Right hindlimb (tissue), 1 donor: ENCODE data around the gene KDM5C.
"Not testable (repeated sequence)": the region's sequence is repeated elsewhere in the genome, so short reads cannot be mapped to it uniquely, and the experiment has no call there.

Experiments
- DNase-seq: peaks from one replicate; pipeline ENCODE4 v3.0.0-alpha.2; 2018

KDM5C gene

DNA sequence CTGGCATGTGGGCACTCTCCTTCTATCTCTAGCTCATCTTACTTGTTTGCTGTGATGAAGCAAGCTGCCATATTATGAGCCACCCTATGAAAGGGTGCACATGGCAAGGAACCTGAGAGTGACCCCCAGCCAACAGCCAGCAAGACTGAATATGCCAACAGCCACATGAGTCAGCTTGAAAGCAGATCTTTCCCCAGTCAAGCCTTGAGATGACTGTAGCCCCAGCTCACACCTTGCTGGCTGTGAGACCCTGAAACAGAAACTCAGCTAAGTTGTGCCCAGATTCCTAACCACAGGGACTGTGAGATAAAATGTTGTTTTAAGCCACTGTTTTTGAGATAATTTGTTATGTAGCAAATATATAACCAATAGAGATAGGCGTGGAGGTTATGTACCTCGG lies 36.2 kb downstream of the KDM5C start:
- no peak for DNase-seq

DNA sequence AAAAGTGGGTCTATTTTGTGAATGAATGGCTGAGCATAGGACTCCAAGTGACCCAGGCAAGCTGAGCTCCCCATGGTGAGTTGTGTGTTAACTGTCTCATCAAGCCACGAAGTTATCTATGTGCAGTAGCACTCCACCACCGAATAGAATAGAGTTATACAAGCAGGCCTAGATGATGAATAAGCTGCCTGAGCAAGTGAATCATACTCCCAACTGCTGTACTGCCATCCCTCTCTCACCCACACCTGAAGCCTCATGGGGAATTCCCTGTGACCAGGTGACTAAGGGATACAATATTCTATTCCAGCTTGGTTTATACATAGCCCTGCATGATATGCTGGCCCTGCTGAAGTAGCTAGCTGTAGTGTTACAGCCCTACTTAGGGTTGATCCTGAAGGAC lies 38.7 kb downstream of the KDM5C start:
- no peak for DNase-seq

DNA sequence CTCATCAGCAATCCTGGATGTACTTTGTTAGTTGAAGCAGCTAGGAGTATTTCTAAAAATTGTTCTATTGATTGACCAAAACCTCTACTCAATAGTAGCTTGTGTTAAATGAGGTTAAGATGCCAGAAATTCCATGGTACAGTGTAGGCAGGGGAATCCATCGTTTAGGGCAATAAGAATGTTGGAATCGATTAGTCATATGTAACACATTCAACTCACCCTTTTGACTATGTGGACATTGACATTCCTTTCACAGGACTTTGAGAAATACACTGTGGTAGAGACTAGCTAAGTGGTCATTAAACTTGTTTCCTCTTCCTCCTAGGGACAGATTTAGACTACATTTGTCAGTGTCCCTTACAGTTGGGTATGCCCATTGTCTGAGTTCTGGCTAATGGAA lies 40.2 kb downstream of the KDM5C start:
- DNase-seq = no peak

DNA sequence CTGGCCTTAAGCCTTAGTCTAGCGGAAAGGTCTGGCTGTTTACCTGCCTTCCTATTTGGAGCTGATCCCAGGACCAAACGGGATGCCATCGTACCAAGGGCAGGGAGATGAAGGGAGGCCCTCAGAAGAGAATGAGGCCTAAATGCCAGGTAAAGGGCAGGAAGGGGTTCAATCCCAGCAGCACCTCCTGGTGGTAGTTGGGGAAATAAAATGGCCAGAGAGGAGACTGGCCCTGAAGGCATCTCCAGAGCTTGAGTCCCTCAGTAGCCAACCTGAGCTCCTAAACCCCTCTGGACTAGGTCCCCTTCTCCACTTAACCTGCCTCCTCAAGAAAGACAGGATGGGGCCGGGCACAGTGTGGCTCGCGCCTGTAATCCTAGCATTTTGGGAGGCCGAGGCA lies 53.7 kb downstream of the KDM5C start:
- DNase-seq = no peak

DNA sequence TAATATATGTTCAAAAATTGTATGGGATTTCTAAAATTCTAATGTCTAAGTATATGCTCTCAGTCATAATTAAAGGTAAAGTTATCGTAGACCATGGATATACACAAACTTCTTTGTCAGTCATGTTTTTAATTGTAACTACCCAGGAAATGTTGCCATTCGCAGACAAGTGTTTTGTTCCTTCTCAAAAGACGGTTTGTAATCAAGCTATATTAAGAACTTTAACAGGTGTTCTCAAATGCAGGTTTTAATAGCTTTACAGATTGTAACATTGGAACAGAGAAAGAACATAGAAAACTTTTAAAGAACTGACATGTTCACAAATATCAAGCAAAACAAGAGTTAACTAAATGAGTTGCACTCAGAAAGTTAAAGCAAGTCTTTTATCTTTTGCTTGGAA lies 58.9 kb downstream of the KDM5C start:
- no peak for DNase-seq

DNA sequence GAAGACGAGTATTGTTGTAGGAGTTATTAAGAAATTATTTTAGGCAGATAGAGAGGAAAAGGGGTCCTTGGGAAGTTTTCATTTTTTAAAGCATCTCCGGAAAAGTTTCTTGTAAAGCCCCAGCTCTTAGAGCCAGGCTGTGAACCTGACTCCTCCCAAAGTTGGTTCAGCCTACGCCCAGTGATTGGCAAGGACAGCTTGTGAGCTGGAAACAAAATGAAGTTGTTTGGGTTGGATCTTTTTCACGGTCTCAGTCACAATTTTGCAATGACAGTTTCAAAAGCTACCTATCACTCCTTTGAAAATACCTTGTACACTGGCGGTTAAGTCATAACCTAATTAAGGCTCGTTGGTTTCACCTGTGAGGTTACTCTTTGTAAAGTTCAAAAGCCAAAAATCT lies 60.4 kb downstream of the KDM5C start:
- DNase-seq = not testable (repeated sequence)

DNA sequence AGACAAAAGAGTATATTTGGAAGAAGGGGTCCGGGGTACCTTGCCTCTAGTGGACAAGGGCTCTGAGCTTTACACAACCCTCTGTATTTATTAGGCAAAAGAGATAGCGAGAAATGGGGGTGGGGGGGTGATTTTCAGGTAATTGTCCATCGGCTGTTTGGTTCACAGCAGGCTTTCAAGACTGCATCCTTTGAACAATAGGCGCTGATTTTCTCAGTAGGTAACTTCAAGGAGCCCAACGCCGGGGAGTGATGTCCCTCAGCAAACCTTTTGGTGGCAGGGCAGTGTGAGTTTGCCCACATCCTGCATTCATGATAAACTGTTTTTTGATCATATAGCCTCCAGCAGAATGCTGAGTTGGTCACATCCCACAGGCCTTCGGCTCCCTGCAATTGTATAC lies 61.6 kb downstream of the KDM5C start:
- no peak for DNase-seq

DNA sequence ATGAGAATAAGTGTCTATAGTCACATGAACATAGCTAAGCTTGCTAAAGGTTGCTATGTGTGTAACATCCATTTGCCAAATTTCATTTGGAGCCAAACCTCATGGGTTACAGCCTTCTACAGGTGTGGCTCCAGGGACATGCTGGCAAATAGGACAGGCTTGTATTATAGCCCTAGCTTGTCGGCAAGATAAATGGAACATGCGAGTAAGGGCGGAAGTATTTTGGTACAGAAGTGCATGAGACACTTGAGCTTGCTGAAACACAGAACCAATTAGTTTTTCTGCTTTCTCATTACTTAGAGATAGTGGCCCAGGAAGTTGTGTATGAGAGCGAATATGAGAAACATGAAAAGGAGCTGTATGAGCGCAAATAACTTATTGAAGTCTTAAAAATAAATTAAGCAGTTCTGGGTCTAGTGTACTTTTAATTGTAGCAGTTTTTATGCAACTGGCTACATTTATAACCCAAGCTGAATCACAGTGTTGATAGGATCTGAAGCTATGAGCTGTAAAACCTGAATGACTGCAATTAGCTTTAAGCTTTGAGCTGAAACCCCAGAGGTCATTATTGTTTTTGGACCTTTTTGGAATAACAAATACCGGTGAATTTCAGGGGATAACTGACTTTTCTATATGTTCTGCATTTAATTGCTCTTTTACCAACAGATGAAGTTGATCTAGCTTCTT lies 64.6 kb downstream of the KDM5C start:
- no peak for DNase-seq

DNA sequence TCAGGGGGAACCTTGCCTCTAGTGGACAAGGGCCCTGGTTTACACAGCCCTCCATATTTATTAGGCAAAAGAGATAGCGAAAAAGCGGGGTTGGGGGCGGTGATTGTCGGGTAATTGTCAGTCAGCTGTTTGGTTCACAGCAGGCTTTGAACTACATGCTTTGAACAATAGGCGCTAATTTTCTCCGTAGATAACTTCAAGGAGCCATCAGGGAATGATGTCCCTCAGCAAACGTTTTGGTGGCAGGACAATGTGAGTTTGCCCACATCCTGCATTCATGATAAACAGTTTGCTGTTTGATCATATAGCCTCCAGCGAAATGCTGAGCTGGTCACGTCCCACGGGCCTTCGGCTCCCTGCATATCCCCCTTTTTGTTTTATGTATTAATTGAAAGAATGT lies 65.8 kb downstream of the KDM5C start:
- no peak for DNase-seq

DNA sequence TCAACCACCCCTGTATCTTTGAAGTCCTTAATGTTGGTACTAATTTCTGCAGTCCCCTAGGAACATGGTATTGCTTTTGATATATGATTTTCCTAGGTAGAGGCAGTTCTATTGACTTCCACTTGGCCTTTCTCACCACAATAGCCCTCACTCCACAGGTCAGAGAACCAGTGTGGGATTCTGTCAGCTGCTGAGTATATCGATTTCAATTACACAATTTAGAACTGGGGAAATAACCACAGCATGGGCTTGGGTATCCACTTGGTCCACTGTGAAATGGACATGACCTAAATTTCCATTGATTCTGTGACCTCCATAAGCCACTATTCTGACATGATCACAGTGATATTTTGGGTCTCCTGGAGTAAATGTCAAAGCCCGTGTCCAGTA lies 68.8 kb downstream of the KDM5C start:
- no peak for DNase-seq

DNA sequence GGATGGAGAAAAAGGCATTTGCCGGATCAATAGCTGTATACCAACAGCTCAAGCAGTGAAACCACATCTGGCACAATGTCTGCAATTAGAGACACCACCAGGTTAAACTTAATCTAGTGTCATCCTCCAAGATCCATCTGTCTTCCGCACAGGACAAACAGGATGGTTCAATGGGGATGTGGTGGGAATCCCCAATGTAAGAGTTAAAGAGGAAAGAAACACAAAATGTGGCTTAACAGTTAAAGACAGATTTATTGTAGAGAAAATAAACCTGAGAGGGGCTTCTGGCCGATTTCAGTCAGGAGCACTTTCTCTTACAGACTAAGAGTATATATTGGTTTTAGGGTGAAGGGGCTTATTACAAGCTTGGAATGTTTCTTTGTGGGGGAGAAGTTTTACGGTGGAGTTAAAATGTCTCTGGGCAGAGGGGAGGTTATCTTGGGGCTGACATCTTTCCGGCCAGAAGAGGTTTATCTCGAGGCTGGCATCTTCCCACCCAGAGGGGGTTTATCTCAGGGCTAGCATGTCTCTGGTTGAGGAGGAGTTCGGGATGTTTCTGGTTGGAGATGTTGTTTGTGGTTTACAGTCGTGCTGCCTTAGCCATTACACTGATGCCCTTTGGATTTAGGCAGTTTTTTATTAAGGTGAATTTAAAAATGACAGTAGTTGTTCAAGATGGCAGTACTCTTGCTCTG lies 69.3 kb downstream of the KDM5C start:
- DNase-seq = no peak

DNA sequence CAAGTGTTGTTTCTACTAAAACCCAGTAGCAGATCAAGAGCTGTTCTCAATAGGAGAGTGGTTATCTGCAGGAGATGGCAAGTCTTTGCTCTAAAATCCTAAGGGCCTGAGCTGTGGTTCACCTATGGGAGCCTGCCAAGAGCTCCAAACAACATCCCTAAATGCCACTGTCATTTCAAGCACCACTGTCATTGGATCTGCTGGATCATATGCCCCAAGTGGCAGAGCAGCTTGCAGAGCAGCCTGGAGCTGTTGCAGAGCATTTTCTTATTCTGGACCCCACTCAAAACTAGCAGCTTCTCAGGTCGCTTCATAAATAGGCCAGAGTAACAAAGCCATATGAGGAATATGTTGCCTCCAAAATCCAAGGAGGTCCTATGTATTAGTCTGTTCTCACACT lies 71.4 kb downstream of the KDM5C start:
- no peak for DNase-seq
